WTC11 (cell line): ENCODE measurements around the gene L3HYPDH. TPM values are rescaled to one million over a fixed set of nuclear protein-coding genes. Genes with fewer than 3 reads are reported as not detected.
A peak's percentile ranks its signal among the peaks of the same experiment; 100 is the strongest.

ENCODE experiments used
- ATAC-seq: fragments of 200-7000 bp; cut with Tn5 transposase; 2 replicates; pipeline ENCODE4 v1.10.0; 2021; ENCODE audit warnings: mild to moderate bottlenecking, moderate library complexity
- CTCF ChIA-PET: fragments of 300-600 bp; sonication (Branson Sonifier 250); formaldehyde crosslinking; loops from one replicate; lab custom pipeline; 2021; ENCODE audit warnings: antibody characterized with exemption; lab: Charles Lee
- POLR2A ChIA-PET: fragments of 350-600 bp; sonication (Branson Sonifier 250); formaldehyde crosslinking; loops from one replicate; lab custom pipeline; 2021; ENCODE audit warnings: antibody characterized with exemption; lab: Charles Lee
- DNase-seq: peaks from one replicate; pipeline ENCODE4 v3.0.0; 2021; ENCODE audit warnings: low spot score
- H3K27ac Mint-ChIP-seq: 2 replicates; pipeline ENCODE4 v1.8.0; 2021; ENCODE audit warnings: mixed read lengths
- H3K27me3 Mint-ChIP-seq: 2 replicates; pipeline ENCODE4 v1.8.0; 2021; ENCODE audit warnings: low read depth, mild to moderate bottlenecking, moderate library complexity, mixed read lengths
- H3K36me3 Mint-ChIP-seq: 2 replicates; pipeline ENCODE4 v1.8.0; 2021; ENCODE audit warnings: mixed read lengths
- H3K4me1 Mint-ChIP-seq: 2 replicates; pipeline ENCODE4 v1.8.0; 2022; ENCODE audit warnings: mixed read lengths
- H3K4me3 Mint-ChIP-seq: 2 replicates; pipeline ENCODE4 v1.8.0; 2021; ENCODE audit warnings: mild to moderate bottlenecking, moderate library complexity, mixed read lengths
- H3K9me3 Mint-ChIP-seq: 2 replicates; pipeline ENCODE4 v1.8.0; 2021; ENCODE audit warnings: mixed read lengths
- CBFB ChIP-seq: sonication (generic); formaldehyde crosslinking; IDR thresholded peaks from 2 replicates; pipeline ENCODE4 v1.8.1; 2022; ENCODE audit warnings: mild to moderate bottlenecking, low read depth, missing genetic modification reagents
- ELF4 ChIP-seq: sonication (generic); formaldehyde crosslinking; IDR thresholded peaks from 2 replicates; pipeline ENCODE4 v1.8.1; 2022; ENCODE audit warnings: low read depth, mild to moderate bottlenecking, moderate library complexity, missing genetic modification reagents
- GRHL2 ChIP-seq: fragments of 250-450 bp; sonication (Bioruptor Pico); IDR thresholded peaks from 2 replicates; pipeline ENCODE4 v1.8.0; 2022; ENCODE audit warnings: mild to moderate bottlenecking, moderate library complexity; ENCODE audit not compliant: insufficient replicate concordance, severe bottlenecking
- IRF2 ChIP-seq: sonication (generic); formaldehyde crosslinking; IDR thresholded peaks from 2 replicates; pipeline ENCODE4 v1.8.0; 2022; ENCODE audit warnings: low read depth, missing genetic modification reagents, borderline replicate concordance
- NFYB ChIP-seq: sonication (generic); formaldehyde crosslinking; conservative IDR thresholded peaks from 2 replicates; pipeline ENCODE4 v1.8.0; 2022; ENCODE audit warnings: low read depth, missing genetic modification reagents
- NR2C2 ChIP-seq: sonication (generic); formaldehyde crosslinking; IDR thresholded peaks from 2 replicates; pipeline ENCODE4 v1.8.0; 2022; ENCODE audit warnings: mild to moderate bottlenecking, missing genetic modification reagents
- PRRX2 ChIP-seq: fragments of 250-450 bp; sonication (Bioruptor Pico); IDR thresholded peaks from 2 replicates; pipeline ENCODE4 v1.8.0; 2021; ENCODE audit warnings: mild to moderate bottlenecking
- RORB ChIP-seq: fragments of 250-450 bp; sonication (Bioruptor Pico); IDR thresholded peaks from 2 replicates; pipeline ENCODE4 v1.9.0; 2021; ENCODE audit warnings: mild to moderate bottlenecking
- SMAD4 ChIP-seq: sonication (generic); formaldehyde crosslinking; IDR thresholded peaks from 2 replicates; pipeline ENCODE4 v1.8.0; 2022; ENCODE audit warnings: mild to moderate bottlenecking, missing genetic modification reagents
- TEAD4 ChIP-seq: sonication (generic); formaldehyde crosslinking; IDR thresholded peaks from 2 replicates; pipeline ENCODE4 v1.8.0; 2022; ENCODE audit warnings: mild to moderate bottlenecking, missing genetic modification reagents
- ZNF138 ChIP-seq: sonication (generic); formaldehyde crosslinking; conservative IDR thresholded peaks from 2 replicates; pipeline ENCODE4 v1.8.1; 2022; ENCODE audit warnings: mild to moderate bottlenecking, moderate library complexity, missing genetic modification reagents
- total RNA-seq: library from RNA; stranded (reverse); gene quantifications from 3 replicates; pipeline ENCODE4 v1.2.3, GENCODE V29; 2021
- TF ChIP-seq, protein P1 (sequence below): sonication (generic); formaldehyde crosslinking; IDR thresholded peaks from 2 replicates; pipeline ENCODE4 v1.8.1; 2022; ENCODE audit warnings: low read depth, mild to moderate bottlenecking, moderate library complexity, missing genetic modification reagents, borderline replicate concordance
- TF ChIP-seq, protein P2 (sequence below): sonication (generic); formaldehyde crosslinking; IDR thresholded peaks from 2 replicates; pipeline ENCODE4 v1.8.1; 2022; ENCODE audit warnings: missing genetic modification reagents, borderline replicate concordance
- TF ChIP-seq, protein P3 (sequence below): sonication (generic); formaldehyde crosslinking; IDR thresholded peaks from 2 replicates; pipeline ENCODE4 v1.8.0; 2022; ENCODE audit warnings: mild to moderate bottlenecking, missing genetic modification reagents
- TF ChIP-seq, protein P4 (sequence below): fragments of 250-450 bp; sonication (Bioruptor Pico); IDR thresholded peaks from 2 replicates; pipeline ENCODE4 v2.1.2; 2022; ENCODE audit warnings: mild to moderate bottlenecking, moderate library complexity
- TF ChIP-seq, protein P5 (sequence below): sonication (generic); formaldehyde crosslinking; IDR thresholded peaks from 2 replicates; pipeline ENCODE4 v1.8.0; 2022; ENCODE audit warnings: mild to moderate bottlenecking, missing genetic modification reagents
- TF ChIP-seq, protein P6 (sequence below): sonication (generic); formaldehyde crosslinking; IDR thresholded peaks from 2 replicates; pipeline ENCODE4 v1.8.1; 2023; ENCODE audit warnings: mild to moderate bottlenecking, missing genetic modification reagents
- TF ChIP-seq, protein P7 (sequence below): fragments of 200-600 bp; IDR thresholded peaks from 2 replicates; pipeline ENCODE4 v1.8.0; 2022; ENCODE audit warnings: antibody characterized with exemption

The L3HYPDH gene
- total RNA-seq, 1 experiment from 2014 or later = 17.5 TPM

DNA sequence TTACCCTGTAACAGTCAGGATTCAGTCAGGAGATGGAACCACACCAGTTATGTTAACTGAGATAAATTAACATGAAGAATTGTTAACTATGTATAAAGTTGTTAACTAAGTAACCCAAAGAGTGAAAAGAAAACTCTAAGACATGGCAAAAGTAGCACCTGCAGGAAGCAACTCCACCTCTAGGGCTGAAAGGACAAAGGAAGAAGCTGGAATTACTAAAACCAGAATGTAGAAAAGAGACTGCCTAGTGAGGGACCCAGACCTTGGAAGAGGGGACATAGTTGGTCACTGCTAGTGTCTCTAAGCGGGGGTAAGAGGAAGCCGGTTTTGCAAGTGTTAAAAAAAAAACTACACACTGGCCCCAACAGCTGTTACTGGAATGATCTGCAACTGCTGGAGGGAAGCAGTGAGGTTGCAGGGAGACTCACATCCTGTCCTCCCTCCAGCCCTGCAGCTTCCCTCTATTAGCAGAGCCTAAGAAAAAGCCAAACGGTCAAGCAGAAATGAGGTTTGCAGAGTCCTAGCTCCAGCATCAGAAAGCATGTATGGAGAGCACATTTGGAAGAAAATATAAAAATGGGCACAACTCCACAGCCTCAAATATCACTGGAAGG, 58.8 kb downstream of the L3HYPDH start:
- H3K4me1 Mint-ChIP-seq = peaks cover 9% of the 10 kb centered on the region
- H3K27me3 Mint-ChIP-seq = no peaks in the 10 kb centered on the region
- H3K9me3 Mint-ChIP-seq = no peaks in the 10 kb centered on the region
- ChIA-PET CTCF (interaction anchor here (0.9 to 1.9 kb wide), 9 partner anchors 10 to 296 kb away, joined by 3 to 13 read pairs (median 4); partner anchors contain the start of gene DAAM1), POLR2A (no interaction called here)
- no peaks in the 10 kb centered on the region for H3K36me3 Mint-ChIP-seq
- no peak overlapping the region for H3K4me3 Mint-ChIP-seq
- DNase-seq = no peak
- H3K27ac Mint-ChIP-seq = no peak overlapping the region
- ATAC-seq = peak; percentile 64
- TF ChIP-seq SMAD4 (CRISPR knock-in tag) (no peak), IRF2 (CRISPR knock-in tag) (no peak), ELF4 (CRISPR knock-in tag) (no peak), PRRX2 (CRISPR knock-in tag) (no peak), NR2C2 (no peak), RORB (CRISPR knock-in tag) (no peak), ZNF138 (CRISPR knock-in tag) (no peak), TEAD4 (CRISPR knock-in tag) (no peak), GRHL2 (CRISPR knock-in tag) (no peak), NFYB (CRISPR knock-in tag) (no peak), CBFB (CRISPR knock-in tag) (no peak)
- TF ChIP-seq, protein P1, sequence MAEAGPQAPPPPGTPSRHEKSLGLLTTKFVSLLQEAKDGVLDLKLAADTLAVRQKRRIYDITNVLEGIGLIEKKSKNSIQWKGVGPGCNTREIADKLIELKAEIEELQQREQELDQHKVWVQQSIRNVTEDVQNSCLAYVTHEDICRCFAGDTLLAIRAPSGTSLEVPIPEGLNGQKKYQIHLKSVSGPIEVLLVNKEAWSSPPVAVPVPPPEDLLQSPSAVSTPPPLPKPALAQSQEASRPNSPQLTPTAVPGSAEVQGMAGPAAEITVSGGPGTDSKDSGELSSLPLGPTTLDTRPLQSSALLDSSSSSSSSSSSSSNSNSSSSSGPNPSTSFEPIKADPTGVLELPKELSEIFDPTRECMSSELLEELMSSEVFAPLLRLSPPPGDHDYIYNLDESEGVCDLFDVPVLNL = no peak
- TF ChIP-seq, protein P2, sequence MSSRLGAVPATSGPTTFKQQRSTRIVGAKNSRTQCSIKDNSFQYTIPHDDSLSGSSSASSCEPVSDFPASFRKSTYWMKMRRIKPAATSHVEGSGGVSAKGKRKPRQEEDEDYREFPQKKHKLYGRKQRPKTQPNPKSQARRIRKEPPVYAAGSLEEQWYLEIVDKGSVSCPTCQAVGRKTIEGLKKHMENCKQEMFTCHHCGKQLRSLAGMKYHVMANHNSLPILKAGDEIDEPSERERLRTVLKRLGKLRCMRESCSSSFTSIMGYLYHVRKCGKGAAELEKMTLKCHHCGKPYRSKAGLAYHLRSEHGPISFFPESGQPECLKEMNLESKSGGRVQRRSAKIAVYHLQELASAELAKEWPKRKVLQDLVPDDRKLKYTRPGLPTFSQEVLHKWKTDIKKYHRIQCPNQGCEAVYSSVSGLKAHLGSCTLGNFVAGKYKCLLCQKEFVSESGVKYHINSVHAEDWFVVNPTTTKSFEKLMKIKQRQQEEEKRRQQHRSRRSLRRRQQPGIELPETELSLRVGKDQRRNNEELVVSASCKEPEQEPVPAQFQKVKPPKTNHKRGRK (CRISPR knock-in tag) = no peak
- TF ChIP-seq, protein P3, sequence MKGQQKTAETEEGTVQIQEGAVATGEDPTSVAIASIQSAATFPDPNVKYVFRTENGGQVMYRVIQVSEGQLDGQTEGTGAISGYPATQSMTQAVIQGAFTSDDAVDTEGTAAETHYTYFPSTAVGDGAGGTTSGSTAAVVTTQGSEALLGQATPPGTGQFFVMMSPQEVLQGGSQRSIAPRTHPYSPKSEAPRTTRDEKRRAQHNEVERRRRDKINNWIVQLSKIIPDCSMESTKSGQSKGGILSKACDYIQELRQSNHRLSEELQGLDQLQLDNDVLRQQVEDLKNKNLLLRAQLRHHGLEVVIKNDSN (CRISPR knock-in tag) = no peak
- TF ChIP-seq, protein P4, sequence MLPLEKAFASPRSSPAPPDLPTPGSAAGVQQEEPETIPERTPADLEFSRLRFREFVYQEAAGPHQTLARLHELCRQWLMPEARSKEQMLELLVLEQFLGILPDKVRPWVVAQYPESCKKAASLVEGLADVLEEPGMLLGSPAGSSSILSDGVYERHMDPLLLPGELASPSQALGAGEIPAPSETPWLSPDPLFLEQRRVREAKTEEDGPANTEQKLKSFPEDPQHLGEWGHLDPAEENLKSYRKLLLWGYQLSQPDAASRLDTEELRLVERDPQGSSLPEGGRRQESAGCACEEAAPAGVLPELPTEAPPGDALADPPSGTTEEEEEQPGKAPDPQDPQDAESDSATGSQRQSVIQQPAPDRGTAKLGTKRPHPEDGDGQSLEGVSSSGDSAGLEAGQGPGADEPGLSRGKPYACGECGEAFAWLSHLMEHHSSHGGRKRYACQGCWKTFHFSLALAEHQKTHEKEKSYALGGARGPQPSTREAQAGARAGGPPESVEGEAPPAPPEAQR (CRISPR knock-in tag) = no peak
- TF ChIP-seq, protein P5, sequence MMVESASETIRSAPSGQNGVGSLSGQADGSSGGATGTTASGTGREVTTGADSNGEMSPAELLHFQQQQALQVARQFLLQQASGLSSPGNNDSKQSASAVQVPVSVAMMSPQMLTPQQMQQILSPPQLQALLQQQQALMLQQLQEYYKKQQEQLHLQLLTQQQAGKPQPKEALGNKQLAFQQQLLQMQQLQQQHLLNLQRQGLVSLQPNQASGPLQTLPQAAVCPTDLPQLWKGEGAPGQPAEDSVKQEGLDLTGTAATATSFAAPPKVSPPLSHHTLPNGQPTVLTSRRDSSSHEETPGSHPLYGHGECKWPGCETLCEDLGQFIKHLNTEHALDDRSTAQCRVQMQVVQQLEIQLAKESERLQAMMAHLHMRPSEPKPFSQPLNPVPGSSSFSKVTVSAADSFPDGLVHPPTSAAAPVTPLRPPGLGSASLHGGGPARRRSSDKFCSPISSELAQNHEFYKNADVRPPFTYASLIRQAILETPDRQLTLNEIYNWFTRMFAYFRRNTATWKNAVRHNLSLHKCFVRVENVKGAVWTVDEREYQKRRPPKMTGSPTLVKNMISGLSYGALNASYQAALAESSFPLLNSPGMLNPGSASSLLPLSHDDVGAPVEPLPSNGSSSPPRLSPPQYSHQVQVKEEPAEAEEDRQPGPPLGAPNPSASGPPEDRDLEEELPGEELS (CRISPR knock-in tag) = no peak
- TF ChIP-seq, protein P6, sequence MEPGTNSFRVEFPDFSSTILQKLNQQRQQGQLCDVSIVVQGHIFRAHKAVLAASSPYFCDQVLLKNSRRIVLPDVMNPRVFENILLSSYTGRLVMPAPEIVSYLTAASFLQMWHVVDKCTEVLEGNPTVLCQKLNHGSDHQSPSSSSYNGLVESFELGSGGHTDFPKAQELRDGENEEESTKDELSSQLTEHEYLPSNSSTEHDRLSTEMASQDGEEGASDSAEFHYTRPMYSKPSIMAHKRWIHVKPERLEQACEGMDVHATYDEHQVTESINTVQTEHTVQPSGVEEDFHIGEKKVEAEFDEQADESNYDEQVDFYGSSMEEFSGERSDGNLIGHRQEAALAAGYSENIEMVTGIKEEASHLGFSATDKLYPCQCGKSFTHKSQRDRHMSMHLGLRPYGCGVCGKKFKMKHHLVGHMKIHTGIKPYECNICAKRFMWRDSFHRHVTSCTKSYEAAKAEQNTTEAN (CRISPR knock-in tag) = no peak
- TF ChIP-seq, protein P7, sequence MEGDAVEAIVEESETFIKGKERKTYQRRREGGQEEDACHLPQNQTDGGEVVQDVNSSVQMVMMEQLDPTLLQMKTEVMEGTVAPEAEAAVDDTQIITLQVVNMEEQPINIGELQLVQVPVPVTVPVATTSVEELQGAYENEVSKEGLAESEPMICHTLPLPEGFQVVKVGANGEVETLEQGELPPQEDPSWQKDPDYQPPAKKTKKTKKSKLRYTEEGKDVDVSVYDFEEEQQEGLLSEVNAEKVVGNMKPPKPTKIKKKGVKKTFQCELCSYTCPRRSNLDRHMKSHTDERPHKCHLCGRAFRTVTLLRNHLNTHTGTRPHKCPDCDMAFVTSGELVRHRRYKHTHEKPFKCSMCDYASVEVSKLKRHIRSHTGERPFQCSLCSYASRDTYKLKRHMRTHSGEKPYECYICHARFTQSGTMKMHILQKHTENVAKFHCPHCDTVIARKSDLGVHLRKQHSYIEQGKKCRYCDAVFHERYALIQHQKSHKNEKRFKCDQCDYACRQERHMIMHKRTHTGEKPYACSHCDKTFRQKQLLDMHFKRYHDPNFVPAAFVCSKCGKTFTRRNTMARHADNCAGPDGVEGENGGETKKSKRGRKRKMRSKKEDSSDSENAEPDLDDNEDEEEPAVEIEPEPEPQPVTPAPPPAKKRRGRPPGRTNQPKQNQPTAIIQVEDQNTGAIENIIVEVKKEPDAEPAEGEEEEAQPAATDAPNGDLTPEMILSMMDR = no peak
- TF ChIP-seq, all 79 proteins: peak for 0
